HepG2 (cell line): ENCODE results near the gene LRRC74B. TPM values are rescaled to one million over a fixed set of nuclear protein-coding genes. Genes with fewer than 3 reads are reported as not detected.

Source experiments
- ATAC-seq: fragments of 200-7000 bp; cut with Tn5 transposase; 3 replicates; pipeline ENCODE4 v1.9.1; 2020; ENCODE audit warnings: mild to moderate bottlenecking, moderate library complexity
- BruUV-seq: library from RNA; stranded (reverse); fragments of 400-500 nt; replicated peaks from 2 replicates; lab custom pipeline; 2021; lab: Mats Ljungman, UMichigan
- CTCF ChIA-PET: fragments of 300-600 bp; formaldehyde crosslinking; extraction: SDS; loops from one replicate; lab custom pipeline; 2021; ENCODE audit warnings: low total read pairs, inconsistent platforms, low intra/inter-chr PET ratio; lab: Yijun Ruan, JAX
- POLR2A ChIA-PET: fragments of 350-600 bp; sonication (Branson Sonifier 250); formaldehyde crosslinking; loops from one replicate; lab custom pipeline; 2020; ENCODE audit warnings: antibody characterized with exemption, inconsistent platforms; lab: Yijun Ruan, JAX
- DNase-seq: peaks from one replicate; pipeline ENCODE4 v3.0.0-alpha.2; 2015; ENCODE audit warnings: low spot score
- FAIRE-seq: peaks from 3 replicates; lab custom pipeline; 2011; peaks lifted over from hg19 to GRCh38; lab: Jason Lieb, UNC
- H2AFZ ChIP-seq: one replicate; pipeline ENCODE4 v1.6.1; 2011; ENCODE audit warnings: low read length, inconsistent platforms
- H3K27ac ChIP-seq: fragments of 300-600 bp; 3 replicates; pipeline ENCODE4 v1.8.0; 2011; ENCODE audit warnings: mixed run types, mild to moderate bottlenecking, mixed read lengths, low read length, inconsistent platforms; ENCODE audit not compliant: insufficient read depth; ENCODE audit errors: extremely low read length
- H3K27me3 ChIP-seq, 2 experiments: fragments of 200-600 bp in 1 of 2; 2 replicates in 1 of 2; 3 replicates in 1 of 2; pipeline versions ENCODE4 v1.6.0 to v1.8.0; 2011; ENCODE audit warnings: low read length in 2 of 2, mild to moderate bottlenecking in 2 of 2, moderate library complexity in 2 of 2, inconsistent platforms in 1 of 2; ENCODE audit not compliant: insufficient read depth in 2 of 2, control insufficient read depth in 1 of 2
- H3K36me3 ChIP-seq, 2 experiments: fragments of 200-600 bp in 1 of 2; replicated peaks in 1 of 2; 2 replicates in 1 of 2; 3 replicates in 1 of 2; pipeline versions ENCODE4 v1.5.1 to v1.8.0; 2011; ENCODE audit warnings: low read length in 2 of 2, inconsistent platforms in 1 of 2; ENCODE audit not compliant: insufficient read depth in 2 of 2, control insufficient read depth in 1 of 2
- H3K4me1 ChIP-seq: 2 replicates; pipeline ENCODE4 v1.5.1; 2012; ENCODE audit warnings: low read length, inconsistent platforms; ENCODE audit not compliant: insufficient read depth
- H3K4me2 ChIP-seq: 2 replicates; pipeline ENCODE4 v1.6.0; 2011; ENCODE audit warnings: low read depth, low read length, inconsistent platforms
- H3K4me3 ChIP-seq, 3 experiments: fragments of 200-600 bp in 1 of 3; sonication (generic), shearing (Covaris generic) in 1 of 3; replicated peaks in 1 of 3; 2 replicates each; pipeline ENCODE4 v1.5.1; 2011 to 2016; ENCODE audit warnings: low read length in 3 of 3, inconsistent platforms in 2 of 3, low read depth in 2 of 3, mild to moderate bottlenecking in 2 of 3, control low read depth in 1 of 3, mixed read lengths in 1 of 3; ENCODE audit not compliant: insufficient read depth in 1 of 3
- H3K79me2 ChIP-seq: one replicate; pipeline ENCODE4 v1.6.1; 2011; ENCODE audit warnings: low read length, inconsistent platforms; ENCODE audit not compliant: insufficient read depth
- H3K9ac ChIP-seq: 2 replicates; pipeline ENCODE4 v1.6.0; 2011; ENCODE audit warnings: mild to moderate bottlenecking, low read depth, low read length, inconsistent platforms; ENCODE audit not compliant: insufficient read depth
- H3K9me3 ChIP-seq: 2 replicates; pipeline ENCODE4 v1.5.1; 2012; ENCODE audit warnings: mild to moderate bottlenecking, low read length
- H4K20me1 ChIP-seq: 2 replicates; pipeline ENCODE4 v1.6.0; 2011; ENCODE audit warnings: inconsistent platforms, mild to moderate bottlenecking, low read length, moderate library complexity; ENCODE audit not compliant: insufficient read depth
- AHR ChIP-seq: IDR thresholded peaks from 2 replicates; pipeline ENCODE4 v1.6.1; 2018; ENCODE audit warnings: missing genetic modification reagents, missing compliant biosample characterization
- ATRX ChIP-seq: sonication (generic); formaldehyde crosslinking; IDR thresholded peaks from 2 replicates; pipeline ENCODE4 v1.4.0; 2020; ENCODE audit warnings: missing genetic modification reagents, borderline replicate concordance
- FOSL2 ChIP-seq: sonication (generic); formaldehyde crosslinking; IDR thresholded peaks from 2 replicates; pipeline ENCODE4 v1.4.0; 2020; ENCODE audit warnings: missing genetic modification reagents
- JUNB ChIP-seq: sonication (generic); formaldehyde crosslinking; IDR thresholded peaks from 2 replicates; pipeline ENCODE4 v1.8.0; 2022; ENCODE audit warnings: missing genetic modification reagents, mild to moderate bottlenecking, borderline replicate concordance
- NFIB ChIP-seq: sonication (generic); formaldehyde crosslinking; IDR thresholded peaks from 2 replicates; pipeline ENCODE4 v1.9.0; 2021; ENCODE audit warnings: missing genetic modification reagents, mild to moderate bottlenecking, borderline replicate concordance
- POLR2A ChIP-seq, 2 experiments: IDR thresholded peaks; 2 replicates each; pipeline ENCODE4 v1.6.1; 2011; ENCODE audit warnings: low read depth in 2 of 2, low read length in 2 of 2, mild to moderate bottlenecking in 1 of 2, moderate library complexity in 1 of 2; ENCODE audit not compliant: insufficient read depth in 1 of 2
- SKI ChIP-seq: fragments of 450-650 bp; IDR thresholded peaks from one replicate; pipeline ENCODE4 v1.6.1; 2018; ENCODE audit warnings: mild to moderate bottlenecking; ENCODE audit not compliant: partially characterized antibody
- TFAP4 ChIP-seq: sonication (generic); IDR thresholded peaks from 2 replicates; pipeline ENCODE4 v1.6.1; 2016; ENCODE audit warnings: low read depth, borderline replicate concordance
- ZBTB33 ChIP-seq: sonication (generic); formaldehyde crosslinking; IDR thresholded peaks from 2 replicates; pipeline ENCODE4 v1.4.0; 2020; ENCODE audit warnings: missing genetic modification reagents
- ZFP1 ChIP-seq: IDR thresholded peaks from 2 replicates; pipeline ENCODE4 v1.6.1; 2016
- ZFP91 ChIP-seq: sonication (generic); formaldehyde crosslinking; IDR thresholded peaks from 2 replicates; pipeline ENCODE4 v1.9.0; 2022; ENCODE audit warnings: missing genetic modification reagents, mild to moderate bottlenecking, borderline replicate concordance
- ZNF224 ChIP-seq: sonication (generic); formaldehyde crosslinking; IDR thresholded peaks from 2 replicates; pipeline ENCODE4 v1.5.0; 2020; ENCODE audit warnings: mild to moderate bottlenecking, missing genetic modification reagents
- ZNF430 ChIP-seq: sonication (generic); formaldehyde crosslinking; IDR thresholded peaks from 2 replicates; pipeline ENCODE4 v1.9.0; 2021; ENCODE audit warnings: mild to moderate bottlenecking, missing genetic modification reagents
- ZNF574 ChIP-seq: sonication (generic); formaldehyde crosslinking; IDR thresholded peaks from 2 replicates; pipeline ENCODE4 v1.4.0; 2020; ENCODE audit warnings: missing genetic modification reagents
- ZNF788 ChIP-seq: sonication (generic); formaldehyde crosslinking; IDR thresholded peaks from 2 replicates; pipeline ENCODE4 v1.5.0; 2020; ENCODE audit warnings: mild to moderate bottlenecking, missing genetic modification reagents, borderline replicate concordance
- WGBS: methylation state at CpG from one replicate; pipeline ENCODE4 v1.1.6; 2017; ENCODE audit warnings: low lambda C conversion rate; 5-methylcytosine and 5-hydroxymethylcytosine counted together
- in situ Hi-C: cut with HindIII; loops from 2 replicates; pipeline ENCODE4 v1.10.0; 2017; ENCODE audit warnings: low pct_unique_long_range_greater_than_20kb; ENCODE audit not compliant: extremely low pct_ligation_motif_present
- intact Hi-C: fragments of 100-400 bp; cut with micrococcal nuclease; formaldehyde crosslinking; loops from one replicate; pipeline ENCODE4 v1.10.0; 2022; ENCODE audit not compliant: unreplicated experiment
- polyA plus RNA-seq, 8 experiments: library from polyadenylated mRNA; depleted of rRNA in 3 of 8; stranded (reverse) in 7 of 8; unstranded in 1 of 8; fragments of >200 nt; fragmentation: Illumina TruSeq in 4 of 8; extraction: Trizol in 4 of 8; gene quantifications; 2 replicates each; pipeline versions ENCODE4 v1.2.1 to v1.2.3, GENCODE V29; 2011 to 2016; ENCODE audit warnings: low read depth in 4 of 8, missing spikeins in 1 of 8, mixed read lengths in 1 of 8; ENCODE audit not compliant: insufficient read depth in 1 of 8
- total RNA-seq, 5 experiments: library from RNA; depleted of rRNA; stranded (reverse); fragments of >200 nt; fragmentation: Illumina TruSeq; extraction: Trizol; gene quantifications; 2 replicates each; pipeline ENCODE4 v1.2.3, GENCODE V29; 2016; ENCODE audit warnings: low read depth in 1 of 5

The LRRC74B gene
- total and polyA plus RNA-seq, 2 of the 13 experiments (the other 11 are each of a cell fraction or from before 2014, with no cell fraction given): not detected

- TF ChIP-seq JUNB (CRISPR knock-in tag): no peak
These were observed 44.0 kb upstream of the LRRC74B start, which contains the start of gene THAP7 (continued) for GRCh38 chr22:21001601-21002325.

- FAIRE-seq: peak; percentile 18
- no peak overlapping the region for H3K27ac ChIP-seq
- no peaks in the 10 kb centered on the region for H3K9me3 ChIP-seq
- H3K4me2 ChIP-seq: peak overlapping the region; percentile 95
- ATAC-seq: no peak
- no peak overlapping the region for H3K9ac ChIP-seq
- H4K20me1 ChIP-seq: 0 out of 2 replicates have a peak, but pooled peaks cover 2% of the 10 kb centered on the region
- BruUV-seq: no TSS peak
- peaks cover 18% of the 10 kb centered on the region for H3K79me2 ChIP-seq
- peaks cover 7 to 18% of the 10 kb centered on the region in 2 experiments; a peak in 4 of 5 replicates for H3K36me3 ChIP-seq
- ChIA-PET POLR2A (interaction anchor here (1.1 to 3.4 kb wide), 6 partner anchors 9 to 52 kb away, joined by 3 to 45 read pairs (median 12); partner anchors contain the start of genes LZTR1 and P2RX6), CTCF (no interaction called here)
- intact Hi-C loops: loop anchor here (2.0 kb wide), 1 partner anchor 41 kb away; no protein-coding TSS in a partner anchor
- H2AFZ ChIP-seq: no peak overlapping the region
- in situ Hi-C loops: no loop called here
- no peak for DNase-seq
- 82% methylated on average over 3 of the region's 4 CpGs for WGBS
- peak overlapping the region in 2 of 3 experiments; percentile 19 to 89; a peak in 3 of 6 replicates for H3K4me3 ChIP-seq
- no peaks in the 10 kb centered on the region; a peak in 1 of 5 replicates for H3K27me3 ChIP-seq
- peaks cover 30% of the 10 kb centered on the region for H3K4me1 ChIP-seq
- no peak for TF ChIP-seq SKI
- no peak for TF ChIP-seq ZFP91 (CRISPR knock-in tag)
- TF ChIP-seq ZNF430 (CRISPR knock-in tag): no peak
- no peak for TF ChIP-seq ATRX (CRISPR knock-in tag)
- no peak for TF ChIP-seq ZNF224 (CRISPR knock-in tag)
- TF ChIP-seq TFAP4: peak; percentile 63; the same call in 1 of the 2 replicates
- TF ChIP-seq ZNF788 (CRISPR knock-in tag): no peak
- TF ChIP-seq ZNF574 (CRISPR knock-in tag): peak; percentile 27; the same call in 1 of the 2 replicates
- no peak for TF ChIP-seq ZFP1 (CRISPR knock-in tag)
- no peak for TF ChIP-seq ZBTB33 (CRISPR knock-in tag)
- no peak for TF ChIP-seq AHR
- no peak for TF ChIP-seq FOSL2 (CRISPR knock-in tag)
- TF ChIP-seq POLR2A (IDR thresholded peaks at IDR 0.05; ENCODE audit: insufficient read depth in 1 of 2, low read depth in 2 of 2, low read length in 2 of 2): peak in 1 of 2 experiments; percentile 36; a peak in 1 of 4 replicates
- TF ChIP-seq NFIB (CRISPR knock-in tag): no peak
These were observed 42.0 kb upstream of the LRRC74B start for GRCh38 chr22:21003782-21004181.
